Measurements from ENCODE around the gene MAPKBP1.

DNA sequence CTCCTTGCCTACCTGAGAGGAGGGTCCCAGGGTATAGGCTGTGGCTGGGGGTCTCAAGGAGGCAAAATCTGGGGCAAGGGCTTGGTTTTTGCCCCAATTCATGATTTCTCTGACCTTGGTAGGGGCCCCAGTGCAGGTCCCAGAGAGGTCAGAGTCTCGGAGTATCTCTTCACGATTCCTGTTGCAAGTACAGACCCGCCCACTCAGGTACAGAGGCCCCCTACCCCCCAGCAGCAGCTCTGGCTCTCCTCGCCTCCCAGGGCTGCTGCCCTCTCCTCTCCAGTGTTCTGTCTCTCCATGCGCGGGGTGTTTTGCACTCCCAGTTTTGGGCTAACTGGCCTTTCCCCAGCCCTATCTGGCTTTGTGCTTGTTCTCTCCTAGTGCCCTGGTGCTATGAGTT, 48.2 kb downstream of the MAPKBP1 start:
- TF ChIP-seq, protein P1, sequence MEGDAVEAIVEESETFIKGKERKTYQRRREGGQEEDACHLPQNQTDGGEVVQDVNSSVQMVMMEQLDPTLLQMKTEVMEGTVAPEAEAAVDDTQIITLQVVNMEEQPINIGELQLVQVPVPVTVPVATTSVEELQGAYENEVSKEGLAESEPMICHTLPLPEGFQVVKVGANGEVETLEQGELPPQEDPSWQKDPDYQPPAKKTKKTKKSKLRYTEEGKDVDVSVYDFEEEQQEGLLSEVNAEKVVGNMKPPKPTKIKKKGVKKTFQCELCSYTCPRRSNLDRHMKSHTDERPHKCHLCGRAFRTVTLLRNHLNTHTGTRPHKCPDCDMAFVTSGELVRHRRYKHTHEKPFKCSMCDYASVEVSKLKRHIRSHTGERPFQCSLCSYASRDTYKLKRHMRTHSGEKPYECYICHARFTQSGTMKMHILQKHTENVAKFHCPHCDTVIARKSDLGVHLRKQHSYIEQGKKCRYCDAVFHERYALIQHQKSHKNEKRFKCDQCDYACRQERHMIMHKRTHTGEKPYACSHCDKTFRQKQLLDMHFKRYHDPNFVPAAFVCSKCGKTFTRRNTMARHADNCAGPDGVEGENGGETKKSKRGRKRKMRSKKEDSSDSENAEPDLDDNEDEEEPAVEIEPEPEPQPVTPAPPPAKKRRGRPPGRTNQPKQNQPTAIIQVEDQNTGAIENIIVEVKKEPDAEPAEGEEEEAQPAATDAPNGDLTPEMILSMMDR (IDR thresholded peaks at IDR 0.05): no peak
- no peak for TF ChIP-seq POLR2A (IDR thresholded peaks at IDR 0.05)
